SK-N-SH treated with all-trans-retinoic acid at 6 μM for 48 hours (cell line): ENCODE data around the gene RAPGEFL1.

Experiments used
- ATAC-seq: fragments of 200-7000 bp; cut with Tn5 transposase; 3 replicates; pipeline ENCODE4 v1.9.1; 2020; ENCODE audit warnings: mild to moderate bottlenecking, moderate library complexity
- ARNTL ChIP-seq: fragments of 450-650 bp; formaldehyde crosslinking; IDR thresholded peaks from 2 replicates; pipeline ENCODE4 v1.5.0; 2020; ENCODE audit warnings: low read depth, mild to moderate bottlenecking, moderate library complexity, borderline replicate concordance
- BACH2 ChIP-seq: fragments of 250-450 bp; sonication (Bioruptor Pico); IDR thresholded peaks from 2 replicates; pipeline ENCODE4 v1.9.0; 2021; ENCODE audit warnings: mild to moderate bottlenecking, borderline replicate concordance
- CSDC2 ChIP-seq: fragments of 250-450 bp; sonication (Bioruptor Pico); IDR thresholded peaks from 2 replicates; pipeline ENCODE4 v1.5.0; 2020; ENCODE audit warnings: mild to moderate bottlenecking, moderate library complexity
- ESRRG ChIP-seq: fragments of 250-450 bp; sonication (Bioruptor Pico); IDR thresholded peaks from 2 replicates; pipeline ENCODE4 v1.6.1; 2021; ENCODE audit warnings: mild to moderate bottlenecking
- GLIS3 ChIP-seq: fragments of 250-450 bp; sonication (Bioruptor Pico); IDR thresholded peaks from 2 replicates; pipeline ENCODE4 v1.5.0; 2020; ENCODE audit warnings: mild to moderate bottlenecking, moderate library complexity
- ISL1 ChIP-seq: fragments of 250-450 bp; sonication (Bioruptor Pico); IDR thresholded peaks from 2 replicates; pipeline ENCODE4 v2.1.2; 2022; ENCODE audit warnings: mild to moderate bottlenecking, moderate library complexity
- PPARA ChIP-seq: fragments of 250-450 bp; sonication (Bioruptor Pico); IDR thresholded peaks from 2 replicates; pipeline ENCODE4 v1.5.0; 2020; ENCODE audit warnings: mild to moderate bottlenecking, borderline replicate concordance
- SNAI2 ChIP-seq: fragments of 250-450 bp; sonication (Bioruptor Pico); IDR thresholded peaks from 2 replicates; pipeline ENCODE4 v1.5.0; 2020; ENCODE audit warnings: mild to moderate bottlenecking, moderate library complexity
- TCF4 ChIP-seq: fragments of 250-450 bp; sonication (Bioruptor Pico); IDR thresholded peaks from 2 replicates; pipeline ENCODE4 v1.8.0; 2021; ENCODE audit warnings: mild to moderate bottlenecking, moderate library complexity, borderline replicate concordance
- TOX ChIP-seq: fragments of 250-450 bp; sonication (Bioruptor Pico); IDR thresholded peaks from 2 replicates; pipeline ENCODE4 v1.8.0; 2021; ENCODE audit warnings: mild to moderate bottlenecking, moderate library complexity, borderline replicate concordance
- ZC3H10 ChIP-seq: fragments of 250-450 bp; sonication (Bioruptor Pico); IDR thresholded peaks from 2 replicates; pipeline ENCODE4 v1.5.1; 2021; ENCODE audit warnings: mild to moderate bottlenecking, moderate library complexity
- ZFP30 ChIP-seq: fragments of 450-650 bp; formaldehyde crosslinking; IDR thresholded peaks from 2 replicates; pipeline ENCODE4 v1.5.0; 2022; ENCODE audit warnings: mild to moderate bottlenecking, moderate library complexity
- ZNF565 ChIP-seq: fragments of 450-650 bp; formaldehyde crosslinking; conservative IDR thresholded peaks from 2 replicates; pipeline ENCODE4 v1.5.0; 2020; ENCODE audit warnings: low read depth, mild to moderate bottlenecking, moderate library complexity
- ZNF70 ChIP-seq: fragments of 450-650 bp; formaldehyde crosslinking; IDR thresholded peaks from 2 replicates; pipeline ENCODE4 v1.5.0; 2020; ENCODE audit warnings: mild to moderate bottlenecking, moderate library complexity
- TF ChIP-seq, protein P1 (sequence below): fragments of 250-450 bp; sonication (Bioruptor Pico); IDR thresholded peaks from 2 replicates; pipeline ENCODE4 v1.5.0; 2020; ENCODE audit warnings: mild to moderate bottlenecking, moderate library complexity
- TF ChIP-seq, protein P2 (sequence below): fragments of 250-450 bp; sonication (Bioruptor Pico); IDR thresholded peaks from 2 replicates; pipeline ENCODE4 v1.8.0; 2020; ENCODE audit warnings: mild to moderate bottlenecking, moderate library complexity, borderline replicate concordance
- TF ChIP-seq, protein P3 (sequence below): fragments of 250-450 bp; sonication (Bioruptor Pico); IDR thresholded peaks from 2 replicates; pipeline ENCODE4 v1.5.1; 2020; ENCODE audit warnings: low read depth, mild to moderate bottlenecking, moderate library complexity

Gene RAPGEFL1

DNA sequence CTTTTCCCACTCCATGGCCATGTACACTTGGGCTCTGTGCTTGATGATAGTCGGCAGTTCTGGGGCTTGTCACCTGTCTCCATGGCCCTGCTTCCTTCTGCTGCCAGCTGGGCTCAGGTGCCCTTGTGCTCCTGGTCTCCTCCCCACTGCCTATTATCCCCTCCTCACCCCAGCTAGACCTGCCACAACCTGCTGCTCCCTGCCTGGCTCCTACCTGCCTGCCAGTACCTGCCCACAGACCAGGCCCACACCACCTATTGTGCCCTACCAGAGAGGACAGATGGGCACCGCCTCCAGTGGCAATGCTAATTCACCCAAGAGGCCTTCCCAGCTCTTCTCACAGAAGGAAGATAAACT, 538 bp upstream of the RAPGEFL1 start (continued):
- TF ChIP-seq, protein P1, sequence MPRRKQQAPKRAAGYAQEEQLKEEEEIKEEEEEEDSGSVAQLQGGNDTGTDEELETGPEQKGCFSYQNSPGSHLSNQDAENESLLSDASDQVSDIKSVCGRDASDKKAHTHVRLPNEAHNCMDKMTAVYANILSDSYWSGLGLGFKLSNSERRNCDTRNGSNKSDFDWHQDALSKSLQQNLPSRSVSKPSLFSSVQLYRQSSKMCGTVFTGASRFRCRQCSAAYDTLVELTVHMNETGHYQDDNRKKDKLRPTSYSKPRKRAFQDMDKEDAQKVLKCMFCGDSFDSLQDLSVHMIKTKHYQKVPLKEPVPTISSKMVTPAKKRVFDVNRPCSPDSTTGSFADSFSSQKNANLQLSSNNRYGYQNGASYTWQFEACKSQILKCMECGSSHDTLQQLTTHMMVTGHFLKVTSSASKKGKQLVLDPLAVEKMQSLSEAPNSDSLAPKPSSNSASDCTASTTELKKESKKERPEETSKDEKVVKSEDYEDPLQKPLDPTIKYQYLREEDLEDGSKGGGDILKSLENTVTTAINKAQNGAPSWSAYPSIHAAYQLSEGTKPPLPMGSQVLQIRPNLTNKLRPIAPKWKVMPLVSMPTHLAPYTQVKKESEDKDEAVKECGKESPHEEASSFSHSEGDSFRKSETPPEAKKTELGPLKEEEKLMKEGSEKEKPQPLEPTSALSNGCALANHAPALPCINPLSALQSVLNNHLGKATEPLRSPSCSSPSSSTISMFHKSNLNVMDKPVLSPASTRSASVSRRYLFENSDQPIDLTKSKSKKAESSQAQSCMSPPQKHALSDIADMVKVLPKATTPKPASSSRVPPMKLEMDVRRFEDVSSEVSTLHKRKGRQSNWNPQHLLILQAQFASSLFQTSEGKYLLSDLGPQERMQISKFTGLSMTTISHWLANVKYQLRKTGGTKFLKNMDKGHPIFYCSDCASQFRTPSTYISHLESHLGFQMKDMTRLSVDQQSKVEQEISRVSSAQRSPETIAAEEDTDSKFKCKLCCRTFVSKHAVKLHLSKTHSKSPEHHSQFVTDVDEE (CRISPR knock-in tag), result no peak
- no peak for TF ChIP-seq ISL1 (CRISPR knock-in tag)

DNA sequence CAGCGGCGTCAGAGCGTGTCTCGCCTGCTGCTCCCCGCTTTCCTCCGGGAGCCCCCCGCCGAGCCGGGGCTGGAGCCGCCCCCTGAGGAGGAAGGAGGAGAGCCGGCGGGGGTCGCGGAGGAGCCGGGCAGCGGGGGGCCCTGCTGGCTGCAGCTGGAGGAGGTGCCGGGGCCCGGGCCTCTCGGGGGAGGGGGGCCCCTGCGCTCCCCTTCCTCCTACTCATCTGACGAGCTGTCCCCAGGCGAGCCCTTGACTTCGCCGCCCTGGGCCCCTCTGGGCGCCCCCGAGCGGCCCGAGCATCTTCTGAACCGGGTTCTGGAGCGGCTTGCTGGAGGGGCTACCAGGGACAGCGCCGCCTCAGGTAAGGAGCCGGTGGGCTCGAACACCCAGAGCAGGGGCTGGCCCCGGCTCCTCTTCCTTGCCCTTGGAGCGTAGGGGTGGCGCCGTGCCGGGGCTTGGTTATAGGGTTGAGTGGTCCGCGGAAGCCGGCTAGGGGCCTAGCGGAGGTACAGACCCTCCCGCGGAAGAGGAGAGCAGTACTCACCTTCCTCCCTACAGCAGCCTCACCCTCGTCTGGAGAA, 841 bp downstream of the RAPGEFL1 start:
- TF ChIP-seq, protein P2, sequence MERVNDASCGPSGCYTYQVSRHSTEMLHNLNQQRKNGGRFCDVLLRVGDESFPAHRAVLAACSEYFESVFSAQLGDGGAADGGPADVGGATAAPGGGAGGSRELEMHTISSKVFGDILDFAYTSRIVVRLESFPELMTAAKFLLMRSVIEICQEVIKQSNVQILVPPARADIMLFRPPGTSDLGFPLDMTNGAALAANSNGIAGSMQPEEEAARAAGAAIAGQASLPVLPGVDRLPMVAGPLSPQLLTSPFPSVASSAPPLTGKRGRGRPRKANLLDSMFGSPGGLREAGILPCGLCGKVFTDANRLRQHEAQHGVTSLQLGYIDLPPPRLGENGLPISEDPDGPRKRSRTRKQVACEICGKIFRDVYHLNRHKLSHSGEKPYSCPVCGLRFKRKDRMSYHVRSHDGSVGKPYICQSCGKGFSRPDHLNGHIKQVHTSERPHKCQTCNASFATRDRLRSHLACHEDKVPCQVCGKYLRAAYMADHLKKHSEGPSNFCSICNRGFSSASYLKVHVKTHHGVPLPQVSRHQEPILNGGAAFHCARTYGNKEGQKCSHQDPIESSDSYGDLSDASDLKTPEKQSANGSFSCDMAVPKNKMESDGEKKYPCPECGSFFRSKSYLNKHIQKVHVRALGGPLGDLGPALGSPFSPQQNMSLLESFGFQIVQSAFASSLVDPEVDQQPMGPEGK (CRISPR knock-in tag), result no peak
- TF ChIP-seq ZC3H10 (CRISPR knock-in tag) (no peak), ISL1 (CRISPR knock-in tag) (no peak), TCF4 (CRISPR knock-in tag) (no peak), ZNF70 (CRISPR knock-in tag) (no peak)
- TF ChIP-seq, protein P1 (CRISPR knock-in tag), result no peak
- no peak for ATAC-seq

DNA sequence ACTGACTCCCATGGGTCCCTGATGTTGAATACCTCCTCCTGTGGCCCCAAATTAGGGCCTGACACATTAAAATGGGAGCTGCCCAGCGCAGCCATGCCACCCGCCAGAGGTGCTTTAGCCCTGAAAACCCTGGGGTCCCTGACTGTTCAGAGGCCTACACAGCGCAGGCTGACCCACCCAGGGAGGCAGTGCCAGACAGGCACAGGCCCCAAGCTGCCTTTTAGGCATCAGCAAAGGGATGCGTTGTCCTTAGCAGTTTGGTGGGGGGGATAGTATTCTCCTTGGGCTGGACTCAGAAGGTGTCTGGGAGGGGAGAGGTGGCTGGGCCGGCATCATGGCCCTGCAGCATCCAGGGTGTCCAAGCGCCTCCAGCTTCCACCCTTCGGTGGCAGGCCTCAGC, 1.4 kb downstream of the RAPGEFL1 start:
- no peak for ATAC-seq
- TF ChIP-seq CSDC2 (CRISPR knock-in tag) (no peak), BACH2 (CRISPR knock-in tag) (no peak), SNAI2 (CRISPR knock-in tag) (no peak), ESRRG (CRISPR knock-in tag) (no peak), PPARA (CRISPR knock-in tag) (no peak), ZFP30 (no peak), ZNF70 (CRISPR knock-in tag) (no peak)
- TF ChIP-seq, protein P1 (CRISPR knock-in tag), result no peak

DNA sequence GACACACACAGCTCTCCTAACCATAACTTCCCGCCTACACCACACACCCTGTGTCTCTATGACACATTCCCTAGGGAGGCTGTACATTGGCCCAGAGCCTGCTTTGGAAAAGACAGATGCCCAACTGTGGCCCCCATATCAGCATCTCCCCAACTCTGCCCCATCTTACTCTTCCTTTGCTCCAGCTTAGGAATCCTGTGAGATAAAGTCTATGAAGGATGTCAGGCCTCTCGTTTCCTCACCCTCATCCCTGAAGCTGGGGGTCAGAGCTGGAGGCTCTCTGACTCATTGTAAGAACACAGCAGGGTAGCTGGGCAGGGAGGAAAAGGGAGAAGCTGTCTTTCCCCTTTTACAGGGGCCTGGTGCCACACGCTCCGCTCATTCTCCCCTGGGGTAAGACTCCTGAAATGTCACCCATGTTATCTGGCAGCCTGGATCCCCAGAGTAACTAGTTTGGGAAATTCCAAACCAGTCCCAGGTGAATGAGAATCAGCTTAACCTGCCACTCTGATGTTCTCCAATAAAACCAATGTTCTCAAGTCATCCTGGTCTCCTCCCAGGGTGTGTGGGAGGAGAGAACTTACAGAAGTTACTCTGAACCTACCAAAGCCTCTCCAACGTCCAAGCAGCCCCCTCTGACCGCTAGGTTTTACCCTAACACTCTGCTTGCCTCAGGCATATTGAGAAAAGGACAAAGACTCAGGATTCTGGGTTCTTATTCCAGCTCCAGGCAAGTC, 2.8 kb downstream of the RAPGEFL1 start:
- ATAC-seq, result peak; percentile 29
- TF ChIP-seq ZNF565 (no peak), ZC3H10 (CRISPR knock-in tag) (no peak), GLIS3 (CRISPR knock-in tag) (no peak), ZFP30 (no peak), ESRRG (CRISPR knock-in tag) (no peak), ARNTL (CRISPR knock-in tag) (no peak), TOX (CRISPR knock-in tag) (no peak), BACH2 (CRISPR knock-in tag) (no peak), ZNF70 (CRISPR knock-in tag) (no peak)
- TF ChIP-seq, protein P3, sequence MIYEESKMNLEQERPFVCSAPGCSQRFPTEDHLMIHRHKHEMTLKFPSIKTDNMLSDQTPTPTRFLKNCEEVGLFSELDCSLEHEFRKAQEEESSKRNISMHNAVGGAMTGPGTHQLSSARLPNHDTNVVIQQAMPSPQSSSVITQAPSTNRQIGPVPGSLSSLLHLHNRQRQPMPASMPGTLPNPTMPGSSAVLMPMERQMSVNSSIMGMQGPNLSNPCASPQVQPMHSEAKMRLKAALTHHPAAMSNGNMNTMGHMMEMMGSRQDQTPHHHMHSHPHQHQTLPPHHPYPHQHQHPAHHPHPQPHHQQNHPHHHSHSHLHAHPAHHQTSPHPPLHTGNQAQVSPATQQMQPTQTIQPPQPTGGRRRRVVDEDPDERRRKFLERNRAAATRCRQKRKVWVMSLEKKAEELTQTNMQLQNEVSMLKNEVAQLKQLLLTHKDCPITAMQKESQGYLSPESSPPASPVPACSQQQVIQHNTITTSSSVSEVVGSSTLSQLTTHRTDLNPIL (CRISPR knock-in tag), result no peak
- TF ChIP-seq, protein P2 (CRISPR knock-in tag), result no peak
